Right lobe of liver (tissue), 4 donors: ENCODE results near the gene C3orf85.

Experiments
- POLR2A ChIP-seq: fragments of 450-650 bp; IDR thresholded peaks from one replicate; pipeline ENCODE4 v1.6.1; 2017; ENCODE audit warnings: antibody characterized with exemption, mild to moderate bottlenecking
- TF ChIP-seq, protein P1 (sequence below), 4 donors: fragments of 200-600 bp in 3 of 4; fragments of 450-650 bp in 1 of 4; IDR thresholded peaks; one replicate each; pipeline versions ENCODE4 v1.5.1 to v1.8.0; 2016 to 2022; ENCODE audit warnings: antibody characterized with exemption in 4 of 4, mild to moderate bottlenecking in 2 of 4
- donor health status: DM: no; HTN: no; CAD: no.
- donor health status: DM: no; HTN: no; CAD: no.
- donor health status: DM: no; HTN: yes; CAD: no.

DNA sequence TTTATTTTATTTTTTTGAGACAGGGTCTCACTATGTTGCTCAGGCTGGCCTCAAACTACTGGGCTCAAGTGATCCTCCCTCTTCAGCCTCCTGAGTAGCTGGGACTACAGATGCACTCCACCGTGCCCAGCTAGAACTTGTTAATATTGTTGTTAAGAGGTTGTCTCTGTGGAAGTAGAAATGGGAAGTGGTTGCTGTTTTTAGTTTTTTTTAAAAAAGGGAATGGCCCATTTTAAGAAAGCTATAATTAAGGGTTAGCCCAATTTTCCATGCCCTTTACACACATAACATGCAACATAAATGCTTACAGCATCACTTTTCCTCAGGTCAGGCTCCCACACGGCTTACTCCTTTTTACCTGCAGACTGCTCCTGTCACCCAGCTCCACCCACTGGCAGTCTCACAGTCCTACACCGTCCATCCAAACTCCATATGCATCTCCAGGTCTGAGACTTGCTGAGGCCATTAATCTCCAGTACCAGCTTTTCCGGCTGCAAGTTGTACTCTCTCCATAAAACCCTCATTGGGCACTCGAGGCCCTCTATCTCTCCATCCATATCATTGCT is 38.4 kb upstream of the C3orf85 start:
- TF ChIP-seq, protein P1, sequence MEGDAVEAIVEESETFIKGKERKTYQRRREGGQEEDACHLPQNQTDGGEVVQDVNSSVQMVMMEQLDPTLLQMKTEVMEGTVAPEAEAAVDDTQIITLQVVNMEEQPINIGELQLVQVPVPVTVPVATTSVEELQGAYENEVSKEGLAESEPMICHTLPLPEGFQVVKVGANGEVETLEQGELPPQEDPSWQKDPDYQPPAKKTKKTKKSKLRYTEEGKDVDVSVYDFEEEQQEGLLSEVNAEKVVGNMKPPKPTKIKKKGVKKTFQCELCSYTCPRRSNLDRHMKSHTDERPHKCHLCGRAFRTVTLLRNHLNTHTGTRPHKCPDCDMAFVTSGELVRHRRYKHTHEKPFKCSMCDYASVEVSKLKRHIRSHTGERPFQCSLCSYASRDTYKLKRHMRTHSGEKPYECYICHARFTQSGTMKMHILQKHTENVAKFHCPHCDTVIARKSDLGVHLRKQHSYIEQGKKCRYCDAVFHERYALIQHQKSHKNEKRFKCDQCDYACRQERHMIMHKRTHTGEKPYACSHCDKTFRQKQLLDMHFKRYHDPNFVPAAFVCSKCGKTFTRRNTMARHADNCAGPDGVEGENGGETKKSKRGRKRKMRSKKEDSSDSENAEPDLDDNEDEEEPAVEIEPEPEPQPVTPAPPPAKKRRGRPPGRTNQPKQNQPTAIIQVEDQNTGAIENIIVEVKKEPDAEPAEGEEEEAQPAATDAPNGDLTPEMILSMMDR (IDR thresholded peaks at IDR 0.05) = peak; percentile 29 to 52 (median 44)
- no peak for TF ChIP-seq POLR2A
